AG08396 (cell line): ENCODE data around the gene GPC3.
A peak's percentile ranks its signal among the peaks of the same experiment; 100 is the strongest.

ENCODE experiments used
- DNase-seq: peaks from one replicate; pipeline ENCODE4 v3.0.0; 2012; ENCODE audit warnings: low spot score, mixed read lengths

GPC3 gene

DNA sequence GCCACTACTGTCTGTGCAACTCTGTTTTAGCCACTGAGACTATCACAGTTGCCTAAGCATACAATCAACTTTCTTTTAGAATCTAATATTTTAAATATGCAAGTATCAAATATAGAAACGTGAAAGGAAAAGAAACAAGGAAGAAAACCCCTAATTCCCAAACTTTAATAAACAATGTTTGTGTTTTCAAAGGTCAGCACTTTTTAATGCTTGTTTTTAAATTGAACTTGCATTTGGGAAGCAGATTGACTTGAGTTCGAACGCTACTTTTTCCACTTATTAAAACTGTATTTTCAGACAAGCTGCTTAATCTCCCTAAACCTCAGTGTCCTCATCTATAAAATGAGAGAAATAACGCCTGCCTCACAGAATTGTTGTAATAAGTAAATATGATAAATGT is 384.3 kb downstream of the GPC3 start:
- no peak for DNase-seq

DNA sequence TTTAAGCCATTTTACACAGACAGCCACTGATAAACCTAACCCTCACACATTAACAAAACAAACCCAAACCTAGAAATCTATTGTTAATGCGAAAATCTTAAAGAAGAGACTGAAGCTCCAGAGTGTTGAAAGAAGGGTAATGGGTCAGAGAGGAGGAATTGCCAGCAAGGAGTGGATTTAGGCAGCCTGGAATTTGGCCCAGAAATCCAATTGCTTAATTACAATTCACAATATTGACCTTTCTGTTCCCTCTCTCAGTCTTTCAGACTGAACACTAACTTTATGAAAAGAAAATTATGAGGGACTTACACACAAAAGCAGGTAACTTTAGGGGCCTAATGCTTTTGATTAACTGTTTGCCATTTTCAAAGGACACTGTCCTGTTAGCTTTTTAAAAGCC is 384.9 kb downstream of the GPC3 start:
- no peak for DNase-seq

DNA sequence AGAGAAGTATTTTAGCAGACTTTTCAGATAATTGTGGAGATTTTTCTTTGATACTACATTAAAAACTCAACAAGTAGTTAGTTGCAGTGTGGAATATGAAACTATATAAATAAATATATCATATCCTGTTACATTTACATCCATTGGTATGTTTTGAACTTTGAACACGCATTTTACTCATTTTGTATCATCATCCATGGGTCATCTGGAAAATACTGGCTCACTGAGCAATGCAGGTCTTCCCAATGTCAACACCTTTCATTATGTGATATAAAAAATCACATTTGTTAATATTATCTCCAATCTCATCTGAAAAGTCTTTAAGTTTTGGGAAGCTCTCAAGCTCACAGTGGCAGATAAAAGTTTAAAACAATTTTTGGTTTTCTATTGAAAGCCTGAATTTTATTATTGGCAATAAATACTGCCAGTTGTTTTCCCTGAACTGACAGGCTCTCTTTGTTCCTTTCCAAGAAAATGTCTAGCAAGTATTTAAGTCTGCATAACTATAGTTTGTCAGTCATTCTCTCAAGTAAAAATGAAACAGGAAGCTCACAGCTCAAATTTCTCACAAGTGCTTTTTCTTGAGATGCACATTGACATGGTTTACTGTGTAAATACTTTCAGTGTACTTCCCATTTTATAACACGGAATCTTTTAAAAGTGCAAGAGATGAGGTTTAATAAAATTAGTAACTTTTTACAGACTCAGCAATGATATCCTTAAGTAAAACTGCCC is 386.6 kb downstream of the GPC3 start:
- no peak for DNase-seq

DNA sequence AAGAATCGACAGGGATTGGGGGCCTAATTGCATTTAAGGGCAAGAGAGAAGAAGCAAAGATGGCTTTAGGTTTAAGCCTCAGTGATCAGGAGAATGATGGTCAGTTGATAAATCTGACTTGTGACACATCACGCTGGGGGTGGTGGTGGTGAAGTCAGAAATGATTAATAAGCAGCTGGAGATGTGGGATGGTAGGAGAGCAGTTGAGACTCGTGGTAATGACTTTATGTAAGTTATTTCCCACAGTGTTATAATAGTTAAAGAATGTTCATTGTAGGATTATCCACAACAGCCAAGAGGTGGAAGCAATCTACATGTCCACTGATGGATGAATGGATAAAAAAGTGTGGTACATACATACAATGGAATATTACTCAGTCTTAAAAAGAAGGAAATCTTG is 391.2 kb downstream of the GPC3 start:
- DNase-seq: no peak

DNA sequence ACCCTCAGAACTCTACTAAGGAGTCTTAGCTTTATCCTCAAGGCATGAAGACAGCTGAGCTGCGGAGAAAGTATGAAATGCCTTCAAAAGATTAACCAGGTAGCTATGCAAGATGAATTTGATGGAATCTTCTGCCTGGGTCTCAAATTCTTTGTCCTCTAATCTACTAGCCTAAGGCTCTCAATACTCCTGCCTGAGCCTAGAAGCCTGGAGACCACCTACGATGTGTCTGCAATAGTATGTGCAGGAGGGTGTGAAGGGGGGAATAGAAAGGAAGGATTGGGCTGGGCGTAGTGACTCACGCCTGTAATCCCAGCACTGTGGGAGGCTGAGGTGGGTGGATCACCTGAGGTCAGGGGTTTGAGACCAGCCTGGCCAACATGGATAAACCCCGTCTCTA is 391.9 kb downstream of the GPC3 start:
- no peak for DNase-seq

DNA sequence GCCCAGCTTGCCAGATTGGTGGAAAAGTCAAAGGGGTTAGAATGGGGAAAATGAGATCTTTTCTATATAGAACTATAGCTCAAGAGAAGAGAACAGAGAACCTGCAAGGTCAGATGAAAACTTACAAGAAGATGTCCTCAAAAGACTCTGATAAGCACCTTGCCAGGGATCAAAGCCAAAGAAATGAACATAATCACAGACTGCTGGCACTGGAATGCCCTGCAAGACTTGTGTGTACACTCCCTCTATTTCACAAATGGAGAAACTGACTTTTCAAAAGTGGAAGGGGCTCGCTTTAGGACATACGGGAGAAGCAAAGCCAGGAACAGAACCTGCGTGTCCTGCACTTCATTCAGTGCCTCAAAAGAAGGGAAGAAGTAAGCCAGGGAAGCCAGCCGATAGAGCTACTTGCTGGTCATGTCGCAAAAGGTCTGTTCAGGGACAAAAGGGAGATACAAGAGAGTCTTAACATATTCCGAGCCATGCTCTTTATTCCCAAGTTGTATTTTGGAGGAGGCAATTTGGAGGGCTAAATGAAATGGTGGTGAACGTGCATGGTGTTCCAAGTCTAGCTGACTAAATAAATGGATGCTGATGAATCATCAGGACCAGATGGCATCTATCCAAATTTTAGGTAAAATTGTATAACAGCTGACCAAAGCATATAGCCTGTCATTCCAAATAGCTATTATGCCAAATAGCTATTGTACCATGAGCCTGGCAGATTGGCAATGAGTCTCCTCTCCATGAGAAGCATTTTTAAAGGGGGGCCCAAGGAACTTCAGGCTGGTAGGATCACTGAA is 394.5 kb downstream of the GPC3 start:
- no peak for DNase-seq

DNA sequence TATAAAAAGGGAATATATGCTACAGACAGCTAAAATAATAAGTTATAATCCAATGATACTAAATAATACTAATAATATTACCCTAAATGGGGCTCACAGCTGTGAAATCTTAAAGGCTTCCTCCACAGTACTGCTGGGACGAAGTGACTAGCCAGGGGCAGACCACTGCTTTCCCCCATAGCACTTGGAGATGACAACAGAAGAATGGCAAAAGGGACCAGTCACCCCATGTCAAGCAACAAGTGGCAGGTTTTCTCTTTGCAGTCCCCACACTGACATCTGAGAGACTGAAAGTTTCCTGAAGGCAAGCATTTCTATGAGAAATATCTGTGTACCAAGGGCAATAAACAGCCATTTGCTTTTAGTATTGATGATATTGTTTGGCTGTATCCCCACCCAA is 396.6 kb downstream of the GPC3 start:
- no peak for DNase-seq

DNA sequence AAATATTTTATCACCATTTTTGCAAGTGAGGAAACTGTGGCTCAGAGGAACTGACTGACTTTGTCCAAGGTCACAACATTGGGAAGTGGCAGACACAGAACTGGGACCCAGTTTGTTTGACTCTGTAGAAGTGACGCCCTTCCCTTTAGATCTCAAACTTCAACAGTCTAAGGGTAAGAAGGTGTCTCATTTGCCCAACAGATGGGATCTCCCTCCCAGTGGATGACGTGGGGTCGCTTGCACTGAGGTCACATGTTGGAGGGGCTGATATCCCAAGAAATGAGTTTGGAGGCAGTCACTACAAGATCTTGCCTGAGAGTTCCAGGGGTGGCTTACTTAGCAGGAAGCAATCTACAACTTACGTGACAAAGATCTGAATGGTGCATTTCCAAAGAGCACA is 397.6 kb downstream of the GPC3 start:
- DNase-seq: no peak

DNA sequence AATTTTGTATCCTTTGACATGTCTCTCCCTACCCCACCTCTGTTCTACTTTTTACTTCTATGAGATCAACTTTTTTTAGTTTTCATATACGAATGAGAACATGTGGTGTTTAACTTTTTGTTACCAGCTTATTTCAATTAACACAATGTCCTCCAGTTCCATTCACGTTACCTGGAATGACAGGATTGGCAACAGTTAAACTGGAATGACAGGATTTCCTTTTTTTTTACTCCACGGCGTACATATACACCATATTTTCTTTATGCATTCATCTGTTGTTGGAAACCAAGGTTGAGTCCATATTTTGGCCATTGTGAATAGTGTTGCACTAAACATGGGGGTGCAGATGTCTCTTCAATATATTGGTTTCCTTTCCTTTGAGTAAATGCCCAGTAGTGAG is 398.3 kb downstream of the GPC3 start:
- no peak for DNase-seq

DNA sequence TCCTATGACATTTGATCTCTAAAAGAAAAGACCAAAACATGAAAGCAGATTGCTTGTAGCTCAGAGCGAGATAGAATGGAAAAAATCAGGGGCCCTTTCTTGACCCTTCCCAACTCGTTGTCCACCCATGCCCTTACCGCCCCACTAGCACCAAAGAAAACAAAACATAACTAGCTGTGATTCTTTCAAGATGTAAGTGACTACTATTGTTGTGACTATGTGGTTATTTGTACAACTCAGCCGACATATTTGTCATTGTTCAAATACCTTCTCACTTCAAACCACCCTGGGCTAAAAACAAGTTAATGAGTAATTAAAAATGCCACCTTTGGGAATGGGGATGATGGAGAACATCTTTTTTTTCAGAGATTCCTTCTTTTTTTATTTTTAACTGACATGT is 399.0 kb downstream of the GPC3 start:
- no peak for DNase-seq

DNA sequence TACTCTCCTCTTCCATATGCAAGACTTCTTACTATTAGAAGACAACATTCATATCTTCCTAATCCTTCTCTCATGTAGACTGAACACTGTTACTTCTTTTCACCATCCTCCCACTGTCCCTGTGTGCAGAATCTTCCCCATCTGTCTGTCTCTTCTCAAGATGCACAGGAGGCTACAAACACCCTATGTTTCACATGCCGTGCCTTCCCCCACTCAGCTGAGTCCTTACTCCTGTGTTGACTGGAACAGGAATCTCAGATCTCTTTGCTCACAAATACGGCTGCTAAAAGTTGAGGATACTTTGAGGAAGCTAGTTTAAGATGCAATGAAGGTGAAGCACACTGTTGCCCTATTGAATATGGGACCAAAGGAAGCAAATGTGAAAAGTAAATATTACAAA is 401.6 kb downstream of the GPC3 start:
- DNase-seq: no peak

DNA sequence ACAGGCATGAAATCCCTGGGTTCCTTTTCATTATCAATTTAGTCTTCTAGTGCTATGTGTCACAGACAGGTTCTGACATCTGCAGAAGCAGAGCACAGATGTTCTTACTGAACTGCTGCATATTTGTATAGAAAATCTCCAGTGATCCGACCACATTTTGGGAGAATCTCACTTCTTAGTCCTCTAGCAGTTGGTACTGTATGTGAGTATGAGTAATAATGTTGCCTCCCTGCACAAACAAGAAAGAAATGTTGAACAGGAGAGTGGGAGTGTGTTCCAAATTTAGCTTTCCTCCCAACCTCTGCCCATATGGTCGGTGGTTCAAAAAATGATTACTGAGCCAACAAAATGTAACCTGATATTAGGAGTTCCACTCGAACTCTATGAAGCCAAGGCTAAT is 404.8 kb downstream of the GPC3 start:
- peak; percentile 7 for DNase-seq

DNA sequence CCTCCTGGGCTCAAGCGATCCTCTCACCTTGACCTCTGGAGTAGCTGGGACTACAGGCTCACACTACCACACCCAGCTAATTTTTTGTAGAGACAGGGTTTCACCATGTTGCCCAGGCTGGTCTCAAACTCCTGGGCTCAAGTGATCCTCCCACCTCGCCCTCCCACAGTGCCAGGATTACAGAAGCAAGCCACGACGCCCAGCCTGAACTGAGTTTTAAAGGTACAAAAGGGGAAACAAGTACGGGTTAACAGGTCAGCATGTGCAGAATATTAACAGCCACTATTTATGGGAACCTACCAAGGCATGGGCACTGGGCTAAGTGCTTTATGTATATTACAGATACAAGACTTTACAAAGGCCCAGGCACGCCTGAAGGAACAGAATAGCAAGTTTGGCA is 405.8 kb downstream of the GPC3 start:
- DNase-seq: no peak

DNA sequence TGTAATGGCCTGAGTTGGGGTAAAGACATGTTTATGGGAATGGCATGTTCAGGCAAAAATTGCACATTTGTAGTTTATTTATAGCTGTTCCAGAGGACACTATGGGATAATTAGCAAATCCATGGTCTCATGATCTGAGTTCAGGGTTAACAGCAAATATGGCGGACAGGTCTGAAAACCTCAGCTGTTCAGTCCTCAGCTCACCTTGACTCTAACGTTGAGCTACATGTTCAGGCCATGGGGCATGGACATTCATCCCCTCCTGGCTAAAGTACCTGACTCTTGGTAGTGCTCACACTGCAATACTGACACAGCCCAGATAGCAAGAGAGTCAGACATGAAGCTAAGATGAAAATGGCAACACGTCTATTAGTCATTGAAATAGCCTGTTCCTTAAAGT is 408.5 kb downstream of the GPC3 start:
- no peak for DNase-seq

DNA sequence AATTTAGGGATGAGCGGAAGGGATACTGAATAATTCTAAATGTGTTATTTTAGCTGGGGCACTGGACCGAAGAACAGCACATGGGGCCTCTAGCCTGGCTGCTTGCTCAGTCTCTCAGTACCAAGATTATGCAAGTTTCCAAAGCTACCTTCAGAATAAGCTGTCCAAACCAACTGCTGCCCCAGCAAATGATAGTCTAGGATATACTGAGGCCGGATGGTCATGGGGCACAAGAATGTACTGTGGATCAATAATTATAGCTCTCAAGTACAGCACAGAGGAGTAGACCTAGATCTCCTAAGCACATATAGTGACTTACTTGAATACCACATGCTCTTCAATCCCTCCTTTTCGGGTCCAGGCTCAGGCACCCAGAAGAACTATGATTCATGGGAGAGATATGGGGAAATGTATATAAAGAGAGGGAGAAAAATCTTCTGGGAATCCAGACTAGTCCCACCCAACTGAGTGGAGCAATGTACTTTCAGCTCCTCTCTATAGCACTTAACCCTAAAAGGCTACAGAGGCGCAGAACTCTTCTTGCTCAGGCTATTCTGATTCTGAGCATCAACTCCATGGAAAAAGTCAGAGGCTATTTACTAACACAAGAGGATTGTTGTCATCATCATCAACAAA is 409.8 kb downstream of the GPC3 start:
- no peak for DNase-seq

DNA sequence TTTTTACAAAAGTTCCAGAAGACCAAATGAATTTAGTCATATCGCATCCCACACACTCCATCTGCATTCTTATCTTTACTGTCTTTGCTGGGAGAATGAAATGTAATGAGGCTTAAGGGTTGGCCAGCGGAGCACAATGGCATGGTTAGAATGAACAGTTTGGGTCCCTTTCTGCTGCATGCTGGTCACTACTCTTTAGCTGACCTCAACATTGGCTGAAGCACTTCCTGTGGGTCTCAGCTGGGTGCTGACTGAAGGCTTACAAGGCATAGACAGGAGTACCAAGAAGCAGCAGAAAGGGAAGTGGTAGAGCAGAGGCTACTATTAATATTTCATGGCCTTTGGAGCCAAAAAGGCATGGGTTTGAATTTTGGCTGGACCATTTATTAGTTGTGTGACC is 410.7 kb downstream of the GPC3 start:
- no peak for DNase-seq

DNA sequence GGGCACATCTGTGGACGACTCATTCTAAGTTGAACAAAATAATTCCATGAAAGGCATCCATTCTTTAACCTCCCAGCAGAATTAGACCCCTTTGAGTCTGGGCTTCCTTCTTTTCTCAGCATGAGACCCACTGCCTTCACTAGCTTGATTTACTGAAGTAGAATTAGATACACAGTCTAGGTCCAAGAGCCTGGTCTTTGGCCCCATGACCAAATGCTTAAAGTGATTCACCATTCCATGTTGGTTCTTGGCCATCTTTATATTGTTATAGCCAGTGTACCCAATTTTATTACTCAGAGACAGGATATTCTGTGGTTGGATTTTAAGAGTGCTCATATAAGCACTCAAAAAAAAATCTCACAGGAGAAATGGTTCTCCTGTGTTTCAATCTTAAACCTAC is 414.8 kb downstream of the GPC3 start:
- DNase-seq: no peak

DNA sequence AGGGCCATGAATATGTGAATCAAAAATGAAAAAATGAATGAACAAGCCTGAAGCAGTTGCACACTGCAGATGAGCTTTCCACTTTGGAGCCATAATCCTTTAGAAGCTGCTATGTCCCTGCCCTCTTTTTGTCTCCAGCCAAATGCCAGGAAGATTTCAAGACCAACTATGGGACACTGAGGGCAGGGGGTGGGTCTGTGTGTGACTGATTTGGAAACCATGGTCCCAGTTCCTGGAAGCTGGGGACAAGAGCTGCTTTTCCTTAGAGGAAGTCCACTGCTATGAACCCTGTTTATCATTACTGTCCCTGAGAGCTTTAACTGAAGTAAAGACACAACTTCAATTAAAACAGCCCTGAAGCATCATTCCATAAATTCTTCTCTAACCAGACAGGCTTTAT is 416.2 kb downstream of the GPC3 start:
- DNase-seq: no peak

DNA sequence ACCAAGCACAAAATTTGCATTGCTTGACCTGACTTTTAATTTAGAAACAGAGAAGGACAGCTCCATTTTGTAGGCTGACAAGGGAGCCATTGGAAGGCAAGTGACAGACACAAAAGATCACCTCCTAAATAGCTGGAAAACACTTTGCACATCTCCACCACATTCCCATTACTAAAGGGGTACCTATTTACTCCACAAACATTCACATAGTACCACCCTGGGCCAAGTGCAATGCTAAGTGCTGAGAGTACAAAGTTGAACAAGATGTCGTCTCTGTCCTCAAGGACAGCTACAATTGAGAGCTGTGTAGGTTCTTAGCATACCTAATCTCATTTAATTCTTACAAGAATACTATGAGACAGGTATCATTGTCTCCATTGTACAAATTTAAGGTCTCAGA is 417.3 kb downstream of the GPC3 start:
- no peak for DNase-seq

DNA sequence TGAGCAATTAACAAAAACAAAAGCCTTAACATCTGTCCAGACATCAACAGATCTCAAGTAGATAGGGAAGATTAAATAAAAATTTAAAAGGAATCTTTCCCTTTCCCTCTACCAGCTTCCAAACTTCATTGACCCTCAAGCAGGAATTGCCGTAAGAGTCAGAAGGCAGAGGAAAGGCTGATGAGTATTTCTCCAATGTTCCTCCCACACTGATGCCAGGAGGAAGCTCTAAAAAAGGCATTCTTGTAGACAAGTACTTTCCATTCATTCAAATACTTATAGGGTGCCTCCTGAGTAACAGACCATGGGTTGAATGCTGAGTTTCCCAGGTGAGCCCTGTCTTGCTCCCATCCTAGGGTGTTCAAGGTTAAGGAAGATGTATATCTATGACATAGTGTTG is 418.5 kb downstream of the GPC3 start:
- no peak for DNase-seq

DNA sequence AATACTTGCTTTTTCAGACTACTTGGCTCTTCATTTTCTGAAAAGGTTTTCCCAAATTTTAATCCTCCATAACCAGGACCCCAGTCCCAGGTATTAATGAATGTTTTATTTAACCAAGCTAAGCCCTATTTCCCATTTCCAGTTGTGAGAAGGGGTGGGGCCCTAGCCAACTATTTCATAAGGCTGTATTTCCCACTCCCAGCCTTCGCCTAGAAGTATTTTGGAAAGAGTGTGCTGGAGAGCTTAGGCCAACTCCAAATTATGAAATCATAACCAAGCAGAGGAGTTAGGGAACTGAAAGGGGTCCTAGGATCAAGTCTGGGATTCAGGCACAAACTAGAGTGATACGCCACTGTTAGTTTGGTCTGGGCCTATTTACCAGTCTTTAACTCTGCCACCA is 421.7 kb downstream of the GPC3 start:
- DNase-seq: no peak

DNA sequence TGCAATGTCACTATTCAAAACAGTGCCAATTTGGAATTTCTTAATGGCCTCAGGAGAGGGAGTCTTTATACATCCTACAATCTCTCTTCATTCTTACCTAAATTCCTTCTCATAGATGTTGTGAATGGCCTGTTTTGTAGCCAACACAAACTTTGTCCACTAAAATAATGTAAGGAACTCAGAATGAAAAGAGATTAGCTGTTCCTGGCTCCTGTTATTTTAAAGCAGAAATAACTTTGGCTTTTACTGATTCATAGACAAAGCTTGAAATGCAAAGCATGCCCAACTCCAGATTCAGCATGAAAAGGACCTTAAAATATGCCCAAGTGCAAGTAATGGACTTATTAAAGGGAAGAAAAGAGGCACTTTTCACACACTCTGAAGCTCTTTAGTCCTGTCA is 424.1 kb downstream of the GPC3 start:
- no peak for DNase-seq

DNA sequence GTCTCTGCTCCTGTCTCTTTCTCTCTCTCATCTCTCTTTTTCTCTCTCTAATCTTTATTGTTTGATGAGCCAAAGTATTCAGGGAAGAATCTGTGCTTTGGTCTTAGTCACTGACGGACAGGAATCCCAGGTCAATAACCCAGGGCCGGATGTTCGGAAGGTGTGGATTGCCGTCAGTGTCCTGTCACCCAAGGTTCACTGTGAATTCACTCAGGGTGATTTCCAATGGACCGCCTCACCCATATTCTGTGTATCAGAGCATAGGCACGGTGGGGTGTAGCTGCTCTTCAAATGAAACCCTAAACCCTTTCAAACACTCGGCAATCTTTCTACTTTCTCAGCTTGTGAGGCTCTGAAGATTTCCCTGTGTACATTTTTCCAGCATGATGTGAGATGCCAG is 425.5 kb downstream of the GPC3 start:
- DNase-seq: no peak
